ENCODE data around the gene EIF4B.
"Not testable (repeated sequence)": the region's sequence is repeated elsewhere in the genome, so short reads cannot be mapped to it uniquely, and the experiment has no call there.

EIF4B gene, protein sequence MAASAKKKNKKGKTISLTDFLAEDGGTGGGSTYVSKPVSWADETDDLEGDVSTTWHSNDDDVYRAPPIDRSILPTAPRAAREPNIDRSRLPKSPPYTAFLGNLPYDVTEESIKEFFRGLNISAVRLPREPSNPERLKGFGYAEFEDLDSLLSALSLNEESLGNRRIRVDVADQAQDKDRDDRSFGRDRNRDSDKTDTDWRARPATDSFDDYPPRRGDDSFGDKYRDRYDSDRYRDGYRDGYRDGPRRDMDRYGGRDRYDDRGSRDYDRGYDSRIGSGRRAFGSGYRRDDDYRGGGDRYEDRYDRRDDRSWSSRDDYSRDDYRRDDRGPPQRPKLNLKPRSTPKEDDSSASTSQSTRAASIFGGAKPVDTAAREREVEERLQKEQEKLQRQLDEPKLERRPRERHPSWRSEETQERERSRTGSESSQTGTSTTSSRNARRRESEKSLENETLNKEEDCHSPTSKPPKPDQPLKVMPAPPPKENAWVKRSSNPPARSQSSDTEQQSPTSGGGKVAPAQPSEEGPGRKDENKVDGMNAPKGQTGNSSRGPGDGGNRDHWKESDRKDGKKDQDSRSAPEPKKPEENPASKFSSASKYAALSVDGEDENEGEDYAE

DNA sequence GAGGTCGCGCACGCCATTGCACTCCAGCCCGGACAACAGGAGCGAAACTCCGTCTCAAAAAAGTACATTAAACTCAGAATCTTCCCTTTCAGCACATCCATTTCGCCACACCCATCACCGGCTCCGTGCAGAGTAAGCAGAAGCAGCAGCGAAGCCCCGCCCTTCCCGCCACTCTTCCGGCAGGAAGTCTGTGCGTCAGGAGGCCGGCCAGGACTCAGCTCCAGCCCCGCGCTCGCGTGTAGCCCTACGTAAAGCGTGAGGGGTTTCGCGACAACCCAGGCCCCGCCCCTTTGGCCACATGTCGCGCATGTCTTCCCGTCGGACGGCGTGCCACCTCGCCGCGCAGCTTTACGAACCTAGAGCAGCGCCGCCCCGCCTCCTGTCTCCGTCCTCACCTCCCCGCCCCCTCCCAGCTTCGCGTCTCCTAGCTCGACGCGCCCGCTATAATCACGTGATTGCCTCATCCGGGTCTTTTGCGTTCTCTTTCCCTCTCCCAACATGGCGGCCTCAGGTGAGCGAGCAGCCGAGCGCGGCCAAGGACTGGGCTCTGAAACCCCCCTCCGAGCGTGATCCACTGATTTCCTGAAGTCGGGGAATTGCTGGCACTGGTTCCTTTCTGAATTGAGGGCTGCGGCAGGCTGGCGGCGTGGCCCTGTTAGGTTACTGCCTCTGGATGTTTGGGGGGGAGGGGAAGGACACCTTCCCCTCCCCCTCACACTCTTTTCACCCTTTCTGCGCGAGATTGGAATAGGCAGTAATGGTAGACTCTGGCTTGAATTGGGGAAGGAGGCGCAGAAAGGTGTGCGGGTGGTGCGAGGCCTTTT lies at the start of gene EIF4B:
Gene EIF4B (plus strand): TSS at position 471 of the 824 bp plus-strand sequence. CDS start 28 bp downstream, at position 499.
- DNase-seq, result peak; percentile 100

DNA sequence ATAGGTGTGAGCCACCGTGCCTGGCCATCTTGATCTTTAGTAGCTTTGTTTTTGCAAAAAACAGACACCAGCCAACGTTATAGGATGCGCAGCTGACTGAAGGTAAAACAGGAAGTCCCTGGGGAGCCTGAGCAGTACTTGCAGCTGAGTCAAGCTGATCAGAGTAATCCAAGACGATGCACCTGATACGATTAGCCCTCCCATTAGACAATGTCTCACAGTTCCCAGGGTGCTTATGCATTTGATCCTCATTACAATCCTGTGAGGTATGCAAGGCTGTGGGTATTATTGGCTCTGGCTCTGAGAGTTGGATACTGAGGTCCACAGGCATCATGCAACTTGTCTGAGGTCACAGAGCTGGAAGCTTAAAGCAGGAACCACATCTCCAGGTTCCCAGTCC lies 49.3 kb upstream of the EIF4B start:
- no peak for DNase-seq

DNA sequence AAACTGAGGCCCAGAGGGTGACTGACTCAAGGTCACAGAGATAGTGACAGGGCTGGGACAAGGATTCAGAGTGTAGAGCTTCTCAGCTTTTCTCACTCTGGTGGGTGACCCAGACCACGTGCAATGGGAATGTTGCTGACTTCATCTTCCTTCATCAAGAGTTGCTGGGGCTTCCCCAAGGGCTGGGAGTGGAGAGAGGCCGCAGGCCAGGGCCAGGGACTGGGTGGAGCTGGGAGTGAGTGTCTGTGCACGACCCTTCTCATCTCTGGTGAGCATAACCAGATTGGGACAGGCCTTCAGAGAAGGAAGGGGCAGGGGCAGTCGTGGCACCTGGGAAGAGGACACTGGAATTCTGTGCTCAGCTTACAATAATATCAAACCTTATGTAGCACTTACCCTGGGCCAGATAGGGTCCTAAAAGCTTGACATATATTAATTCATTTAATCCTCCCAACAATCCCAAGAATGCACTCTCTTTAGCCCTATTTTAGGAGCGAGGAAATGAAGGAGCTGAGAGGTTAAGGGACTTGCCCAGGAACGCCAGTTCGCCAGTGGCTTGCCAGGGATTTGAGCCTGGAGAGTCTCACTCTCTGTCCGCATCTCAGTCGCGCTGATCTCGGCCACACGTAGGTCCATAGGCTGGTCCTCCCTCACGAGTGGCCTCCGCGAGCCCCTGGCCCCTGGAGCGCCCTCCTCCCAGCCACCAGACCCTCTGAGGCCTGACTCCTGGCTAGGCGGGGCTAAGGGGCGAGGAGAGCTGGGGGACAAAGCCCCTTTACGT lies 41.5 kb upstream of the EIF4B start:
- no peak for DNase-seq

DNA sequence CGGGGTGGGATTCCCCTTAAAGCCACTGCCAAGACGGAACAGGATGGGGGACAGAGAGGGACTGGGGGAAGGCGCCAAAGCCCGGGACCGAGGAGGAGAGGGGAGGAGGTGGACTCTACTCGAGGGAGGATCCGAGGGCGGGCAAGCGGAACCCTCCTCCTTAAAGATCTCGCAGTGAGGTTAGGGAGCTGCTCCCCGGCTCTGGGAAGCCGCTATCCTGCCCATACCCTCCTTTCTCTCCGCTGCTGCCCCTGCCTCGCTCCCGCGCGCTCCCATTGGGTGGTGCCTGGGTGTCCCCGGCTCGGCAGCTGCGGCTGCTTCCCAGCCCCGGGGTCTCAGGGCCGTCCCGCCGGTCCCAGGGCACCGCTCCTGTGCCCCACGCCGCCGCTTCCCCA lies 40.9 kb upstream of the EIF4B start:
- DNase-seq, result no peak

DNA sequence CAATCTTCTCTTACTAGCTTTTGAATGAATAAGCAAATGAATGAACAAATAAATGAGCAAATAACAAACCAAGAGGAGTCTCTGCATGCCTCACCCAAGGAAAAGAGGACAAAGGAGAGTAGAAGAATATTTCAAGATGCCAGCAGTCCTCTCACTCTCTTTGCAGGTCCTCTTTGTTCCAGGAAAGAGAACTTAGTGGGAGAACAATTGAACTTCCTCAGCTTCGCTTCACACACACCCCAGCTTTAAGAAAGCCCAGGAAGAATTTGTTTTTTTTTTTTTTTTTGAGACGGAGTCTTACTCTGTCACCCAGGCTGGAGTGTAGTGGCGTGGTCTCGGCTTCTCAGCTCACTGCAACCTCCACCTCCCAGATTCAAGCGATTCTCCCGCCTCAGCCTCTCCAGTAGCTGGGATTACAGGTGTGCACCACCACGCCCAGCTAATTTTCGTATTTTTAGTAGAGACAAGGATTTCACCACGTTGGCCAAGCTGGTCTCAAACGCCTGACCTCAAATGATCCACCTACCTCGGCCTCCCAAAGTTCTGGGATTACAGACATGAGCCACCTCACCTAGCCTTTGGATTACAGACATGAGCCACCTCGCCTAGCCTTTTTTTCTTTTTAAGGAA lies 37.0 kb upstream of the EIF4B start:
- DNase-seq, result no peak

DNA sequence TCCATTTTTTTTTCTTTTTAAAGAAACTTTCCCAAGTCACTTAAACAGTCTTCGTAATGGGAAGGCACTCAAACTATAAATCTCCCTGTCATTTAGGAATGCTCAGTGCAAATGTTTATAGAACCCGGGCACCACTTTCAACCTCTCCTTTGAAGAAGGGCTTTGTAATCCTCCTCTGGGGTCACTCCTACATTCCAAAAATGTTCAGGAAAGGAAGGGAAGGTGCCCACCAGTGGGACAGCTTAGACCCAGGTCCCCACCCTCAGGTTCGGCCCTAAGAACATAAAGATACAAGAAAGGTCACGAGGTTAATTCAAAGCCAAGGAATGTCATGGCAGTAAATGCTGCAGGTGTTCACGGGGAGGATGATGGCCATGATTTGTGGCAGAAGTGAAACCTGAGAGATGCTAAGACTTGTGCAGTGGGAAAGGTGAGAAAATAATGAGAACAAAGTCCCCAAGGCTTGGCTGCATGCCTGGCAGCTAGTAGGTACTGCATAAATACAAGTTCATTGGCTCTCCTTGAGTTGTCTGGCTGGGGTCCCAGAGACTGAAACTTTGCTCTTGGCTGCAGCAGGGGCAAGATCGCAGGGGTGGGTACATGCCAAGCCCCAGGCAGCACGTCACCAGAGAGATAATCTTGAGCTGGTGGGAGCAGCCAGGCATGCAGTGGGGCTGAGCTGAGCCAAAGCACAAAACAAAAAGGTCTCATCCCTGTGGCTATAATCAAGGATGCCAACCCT lies 36.3 kb upstream of the EIF4B start:
- no peak for DNase-seq

DNA sequence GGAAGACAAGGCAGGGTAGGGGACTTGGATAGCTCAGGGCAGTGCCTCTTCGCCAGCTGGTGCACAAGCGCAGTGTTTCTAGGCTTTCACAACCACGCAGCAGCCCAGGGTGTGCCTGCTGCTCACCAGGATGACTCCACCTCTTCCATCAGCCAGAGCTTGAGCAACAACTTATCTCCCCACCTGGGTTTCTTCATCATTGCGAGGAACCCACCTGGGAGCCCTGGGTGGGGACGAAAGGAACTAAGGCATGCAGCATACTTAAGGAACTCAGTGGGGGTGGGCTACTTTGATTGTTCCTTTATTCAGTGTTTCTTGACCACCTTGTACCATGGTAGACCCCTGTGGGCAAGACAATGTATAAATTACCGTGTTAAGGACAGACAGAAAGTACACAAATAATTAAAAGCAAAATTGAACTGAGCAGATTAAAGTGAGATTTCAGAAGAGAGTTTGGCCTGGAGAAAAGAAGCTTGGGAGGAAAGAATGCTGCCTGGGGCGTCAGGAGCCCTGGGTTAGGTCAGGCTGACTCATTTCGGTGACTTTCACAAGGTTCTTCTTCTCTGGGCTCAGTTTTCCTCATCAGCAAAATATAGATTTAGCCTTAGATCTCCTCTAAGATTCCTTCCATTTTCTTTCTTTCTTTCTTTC lies 34.5 kb upstream of the EIF4B start:
- DNase-seq, result no peak

DNA sequence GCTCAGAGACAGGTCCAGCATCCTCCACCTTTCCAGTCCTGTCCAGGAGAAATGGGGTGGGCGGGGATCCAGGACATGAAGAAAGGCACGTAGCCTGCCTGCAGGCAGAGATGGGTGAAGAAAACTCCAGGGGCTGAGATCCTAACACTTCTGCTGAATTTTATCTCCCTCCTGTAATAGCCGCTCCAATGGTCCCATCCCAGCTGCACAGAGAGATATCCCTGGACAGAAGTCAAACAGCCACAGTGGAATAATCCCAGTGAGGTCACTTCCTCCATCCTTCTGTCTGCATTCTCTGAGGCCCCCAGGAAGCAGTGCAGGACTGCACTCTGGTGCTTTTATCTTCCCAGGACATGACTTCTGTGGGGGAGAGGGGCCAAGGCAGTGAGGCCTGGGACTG lies 31.1 kb upstream of the EIF4B start:
- no peak for DNase-seq

DNA sequence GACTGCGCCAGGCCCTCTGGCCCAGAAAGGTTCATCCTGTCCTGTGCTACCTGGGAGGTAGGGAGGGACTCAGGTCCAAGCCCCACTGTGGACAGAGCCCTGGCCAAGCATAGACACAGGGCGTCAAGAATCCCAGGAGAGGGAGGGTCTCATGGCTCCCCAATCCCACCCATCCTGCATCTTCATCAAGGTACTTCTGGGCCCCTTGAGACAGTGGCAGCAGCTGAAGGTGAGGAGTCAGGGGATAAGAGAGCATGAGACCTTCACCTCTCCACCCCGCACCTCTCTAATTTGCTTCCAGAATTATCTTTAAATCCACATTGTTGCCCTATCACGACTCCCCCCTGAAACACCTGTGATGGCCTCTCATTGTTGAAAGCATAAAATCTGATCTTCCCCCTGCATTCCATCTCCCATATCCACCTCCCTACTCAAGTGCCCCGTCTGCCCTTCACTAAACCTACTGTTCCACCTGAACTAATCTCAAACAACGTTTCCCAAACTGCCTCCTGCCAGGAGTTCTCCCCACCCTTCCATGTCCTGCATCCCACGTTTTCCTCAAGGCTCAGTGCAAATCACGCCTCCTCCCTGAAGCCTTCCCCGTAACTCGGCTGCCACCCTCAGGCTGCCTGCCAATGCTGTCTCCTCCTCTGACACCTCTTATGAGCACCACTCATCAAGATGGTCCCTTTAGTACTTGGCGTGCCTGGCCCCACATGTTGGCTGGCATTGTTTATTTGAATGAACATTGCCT lies 30.3 kb upstream of the EIF4B start:
- no peak for DNase-seq

DNA sequence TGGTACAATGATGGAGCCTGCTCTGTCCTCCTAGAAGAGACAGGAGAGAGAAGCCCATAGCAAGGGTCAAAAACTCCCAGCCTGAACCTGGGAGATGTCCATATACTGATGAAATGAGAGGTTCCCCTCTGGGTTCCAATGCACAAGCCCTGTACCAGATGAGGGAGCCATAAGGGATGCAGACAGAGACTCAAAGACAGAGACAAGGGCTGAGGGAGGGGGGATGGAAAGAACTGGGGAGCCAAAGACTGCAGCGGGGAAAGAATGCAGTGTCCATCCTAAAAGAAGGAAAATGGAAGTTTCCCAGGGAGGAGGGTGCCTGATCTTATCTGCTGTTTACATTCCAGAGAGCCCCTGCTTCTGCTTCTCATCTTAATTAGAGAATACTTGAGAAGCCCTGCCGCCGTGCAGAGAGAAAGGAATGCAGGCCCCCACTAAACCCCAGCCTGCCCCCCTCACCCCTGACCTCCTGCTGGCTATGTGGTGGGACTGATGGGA lies 29.6 kb upstream of the EIF4B start:
- DNase-seq, result no peak

DNA sequence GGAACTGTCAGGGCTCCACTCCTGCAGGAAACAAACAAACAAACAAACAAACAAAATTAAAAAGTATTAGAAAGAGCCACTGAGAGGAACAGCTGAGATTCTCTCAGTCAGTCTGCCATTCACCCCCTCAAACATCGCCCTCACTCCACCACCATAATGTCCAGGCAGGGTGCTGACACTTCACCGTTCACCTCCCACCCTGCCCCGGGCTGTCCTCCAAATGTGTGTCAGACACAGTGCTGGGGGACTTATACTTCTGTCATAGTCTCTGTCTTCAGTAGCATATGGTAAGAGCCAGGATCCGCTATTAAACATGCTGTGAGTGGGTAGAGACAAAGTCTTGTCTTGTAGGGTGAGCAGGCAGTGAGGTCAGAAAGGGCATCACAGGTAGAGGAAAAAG lies 29.1 kb upstream of the EIF4B start:
- no peak for DNase-seq

DNA sequence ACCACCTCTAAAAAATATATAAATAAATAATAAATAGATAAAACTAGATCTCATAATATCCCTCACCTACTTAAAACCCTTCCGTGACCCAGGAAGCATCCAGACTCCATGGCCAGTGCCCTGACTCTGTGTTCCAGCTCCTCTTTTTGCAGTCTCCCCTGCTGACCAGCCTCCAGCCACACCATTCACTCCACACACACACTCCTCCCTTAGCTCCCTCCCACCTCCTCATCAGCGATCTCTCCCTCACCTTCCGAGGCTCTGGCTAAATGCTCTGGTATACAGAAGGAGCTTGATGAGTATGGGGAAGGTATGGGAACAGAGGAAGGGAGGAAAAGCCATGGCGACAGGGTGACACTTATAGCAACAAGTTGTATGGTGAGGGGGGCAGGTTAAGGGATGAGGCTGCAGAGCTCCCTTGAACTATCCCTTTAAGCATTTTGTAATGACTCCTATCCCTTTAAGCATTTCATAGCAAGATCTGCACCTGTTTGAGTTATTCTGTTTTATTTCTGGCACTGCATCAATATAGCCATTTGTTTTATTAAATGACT lies 26.1 kb upstream of the EIF4B start:
- DNase-seq, result no peak

DNA sequence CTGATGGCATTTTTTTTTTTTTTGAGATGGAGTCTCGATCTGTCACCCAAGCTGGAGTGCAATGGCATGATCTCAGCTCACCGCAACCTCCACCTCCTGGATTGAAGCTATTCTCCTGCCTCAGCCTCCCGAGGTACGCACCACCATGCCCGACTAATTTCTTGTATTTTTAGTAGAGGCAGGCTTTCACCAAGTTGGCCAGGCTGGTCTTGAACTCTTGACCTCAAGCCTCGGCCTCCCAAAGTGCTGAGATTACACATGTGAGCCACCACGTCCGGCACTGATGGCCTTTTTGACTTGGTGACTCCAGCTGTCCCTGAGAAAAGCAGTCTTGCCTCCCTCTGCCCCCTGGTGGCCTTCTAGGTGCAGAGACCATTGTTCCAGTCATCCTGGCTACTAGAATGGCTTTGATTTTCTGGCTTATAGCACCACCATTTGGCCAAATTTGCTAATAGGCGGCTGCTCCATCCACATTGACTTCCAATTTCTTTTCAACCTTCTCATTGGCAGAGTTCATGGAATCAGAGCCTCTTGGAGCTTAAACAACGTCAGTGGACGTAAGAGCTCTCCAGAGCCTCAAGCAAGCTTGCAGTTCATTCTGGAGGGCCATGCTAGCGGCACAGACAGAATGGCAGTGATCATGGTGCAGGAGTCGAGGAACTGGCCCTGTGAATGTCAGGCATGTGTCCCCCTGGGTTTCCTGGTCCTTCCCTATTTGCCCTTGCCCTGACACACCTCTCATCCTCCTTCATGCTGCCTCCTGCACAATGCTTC lies 25.4 kb upstream of the EIF4B start:
- DNase-seq, result peak; percentile 80

DNA sequence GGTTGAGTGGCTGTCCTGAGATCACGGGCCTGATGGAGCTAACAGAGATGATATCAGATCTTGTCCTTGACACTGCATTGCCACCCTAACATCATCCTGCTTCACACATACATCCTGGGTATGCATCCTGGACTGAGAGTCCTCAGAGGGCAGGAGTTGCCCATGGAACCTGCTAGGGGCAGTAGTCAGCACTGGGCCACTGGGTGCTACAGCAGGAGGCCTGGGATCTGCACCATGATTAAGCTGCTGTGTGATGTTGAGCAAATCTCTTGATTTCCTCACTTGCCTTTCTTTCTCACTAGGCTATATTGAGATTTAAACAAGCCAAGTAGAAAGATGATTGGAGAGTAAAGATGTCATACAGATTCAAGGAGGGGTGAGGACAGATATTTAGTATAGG lies 22.1 kb upstream of the EIF4B start:
- DNase-seq, result no peak

DNA sequence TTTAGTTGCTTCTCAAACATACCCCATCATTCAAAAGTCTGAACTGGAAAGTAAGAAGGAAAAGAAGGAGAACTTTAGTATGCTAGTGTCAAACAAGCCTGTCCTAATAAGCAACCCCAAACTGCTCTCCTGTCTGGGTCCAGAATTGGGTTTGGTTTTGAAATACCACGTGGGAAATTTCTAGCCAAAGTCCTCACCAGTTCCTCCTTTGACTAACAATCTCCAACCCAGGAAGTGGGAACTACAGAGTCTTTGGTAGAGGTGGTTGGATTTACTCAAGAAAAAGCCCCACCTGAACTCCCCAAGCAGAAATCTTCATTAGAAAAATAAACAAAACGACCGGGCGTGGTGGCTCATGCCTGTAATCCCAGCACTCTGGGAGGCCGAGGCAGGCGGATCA lies 17.4 kb upstream of the EIF4B start:
- DNase-seq, result no peak

DNA sequence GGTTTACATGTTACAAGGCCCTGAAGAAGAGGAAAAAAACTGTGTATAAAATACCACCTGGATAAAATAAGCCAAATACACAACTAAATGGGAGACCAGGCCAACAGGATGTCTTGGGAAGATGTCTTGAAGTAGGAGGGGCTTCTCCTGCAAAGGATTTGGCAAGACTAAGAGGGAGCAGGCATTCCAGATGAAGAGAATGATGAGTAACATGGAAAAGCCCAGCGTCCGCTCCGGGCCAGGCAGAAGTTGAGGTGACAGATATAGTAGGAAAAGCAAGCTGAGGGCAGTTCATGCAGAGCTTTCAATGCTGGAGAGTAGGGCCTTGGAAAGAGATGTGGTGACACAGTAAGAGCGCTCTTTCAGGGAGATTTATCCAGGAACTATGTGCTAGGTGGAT lies 16.1 kb upstream of the EIF4B start:
- no peak for DNase-seq

DNA sequence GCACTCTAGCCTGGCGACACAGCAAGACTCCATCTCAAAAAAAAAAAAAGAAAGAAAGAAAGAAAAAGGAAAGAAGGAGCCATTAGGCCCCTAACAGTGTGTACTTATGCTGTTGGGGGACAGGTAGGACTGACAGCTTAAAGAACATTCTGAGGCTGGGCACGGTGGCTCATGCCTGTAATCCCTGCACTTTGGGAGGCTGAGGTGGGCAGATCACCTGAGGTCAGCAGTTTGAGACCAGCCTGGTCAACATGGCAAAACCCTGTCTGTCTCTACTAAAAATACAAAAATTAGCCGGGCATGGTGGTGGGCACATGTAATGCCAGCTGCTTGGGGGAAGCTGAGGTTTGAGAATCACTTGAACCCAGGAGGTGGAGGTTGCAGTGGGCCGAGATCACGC lies 14.0 kb upstream of the EIF4B start:
- DNase-seq, result not testable (repeated sequence)

DNA sequence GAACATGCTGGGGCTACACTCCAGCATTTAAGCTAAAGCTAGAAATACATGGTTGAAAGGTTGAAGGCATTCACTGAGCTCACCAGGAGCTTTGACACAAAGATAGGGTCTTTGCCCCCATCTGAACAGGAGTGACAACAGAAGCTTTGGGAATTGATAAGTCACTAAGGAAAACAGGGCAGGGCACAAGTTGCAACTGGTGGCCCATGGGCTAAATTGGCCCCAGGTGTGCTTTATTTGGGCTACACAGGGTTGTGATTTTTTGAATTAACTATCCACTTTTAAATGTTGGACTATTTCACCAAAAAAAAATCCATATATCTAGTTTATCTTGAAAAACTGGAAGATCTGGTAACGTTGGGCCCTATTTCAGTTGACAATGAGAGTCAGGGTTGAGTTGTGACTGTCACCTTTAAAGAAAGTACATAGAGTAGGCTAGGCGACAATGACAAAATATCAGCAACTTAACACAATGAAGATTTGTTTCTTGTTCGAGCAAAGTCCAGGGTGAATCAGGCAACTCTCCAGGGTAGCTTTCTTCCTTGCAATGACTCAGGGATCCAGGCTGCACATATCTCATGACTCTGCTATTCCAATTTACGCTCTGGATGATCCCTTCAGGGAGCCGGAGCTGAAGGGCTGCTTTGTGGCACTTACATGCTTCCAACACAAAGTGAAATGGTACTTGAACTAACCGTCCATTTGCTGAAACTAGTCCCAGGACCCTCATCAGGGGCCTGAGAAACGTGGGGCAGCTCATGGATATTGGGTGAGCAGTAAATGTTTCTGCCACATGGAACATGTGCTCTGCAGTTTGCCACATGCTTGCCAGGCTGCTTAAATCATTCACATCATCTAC lies 13.3 kb upstream of the EIF4B start:
- DNase-seq, result no peak

Data from activated naive CD4-positive, alpha-beta T cell treated with anti-CD3 and anti-CD28 coated beads, Interleukin-2, amount 50 U/mL, for 16 hours (primary cell).